Esophagus squamous epithelium (tissue), 5 donors: ENCODE measurements around the gene CPNE6. TPM values are rescaled to one million over a fixed set of nuclear protein-coding genes. Genes with fewer than 3 reads are reported as not detected.

Experiments used
- DNase-seq: peaks from one replicate; lab custom pipeline; 2025; lab: John Stamatoyannopoulos, UW
- H3K27ac ChIP-seq, 4 donors: fragments of 200-600 bp; sonication (generic); one replicate each; pipeline ENCODE4 v1.5.1; 2016 to 2019; ENCODE audit warnings: mild to moderate bottlenecking in 1 of 4
- H3K27me3 ChIP-seq, 4 donors: fragments of 200-600 bp; sonication (generic); 1 replicate in 3 of 4; 2 replicates in 1 of 4; pipeline versions ENCODE4 v1.5.1 to v1.6.0; 2017 to 2021; ENCODE audit warnings: antibody characterized with exemption in 1 of 4
- H3K36me3 ChIP-seq, 3 donors: fragments of 200-600 bp; sonication (generic); one replicate each; pipeline ENCODE4 v1.5.1; 2016 to 2019
- H3K4me1 ChIP-seq, 3 donors: fragments of 200-600 bp; sonication (generic); one replicate each; pipeline ENCODE4 v1.5.1; 2017 to 2019
- H3K4me3 ChIP-seq, 4 donors: fragments of 200-600 bp; sonication (generic); 1 replicate in 3 of 4; 2 replicates in 1 of 4; pipeline ENCODE4 v1.5.1; 2016 to 2019; ENCODE audit warnings: mild to moderate bottlenecking in 2 of 4, moderate library complexity in 1 of 4
- H3K9me3 ChIP-seq, 3 donors: fragments of 200-600 bp; sonication (generic); one replicate each; pipeline ENCODE4 v1.5.1; 2016 to 2019
- CTCF ChIP-seq, 6 experiments: fragments of 450-650 bp in 4 of 6; fragments of 200-600 bp in 2 of 6; sonication (generic) in 2 of 6; IDR thresholded peaks; one replicate each; pipeline ENCODE4 v1.5.1; 2016 to 2019; ENCODE audit warnings: antibody characterized with exemption in 6 of 6, mild to moderate bottlenecking in 4 of 6, moderate library complexity in 4 of 6
- POLR2A ChIP-seq, 4 donors: fragments of 450-650 bp; IDR thresholded peaks; one replicate each; pipeline ENCODE4 v1.6.1; 2017; ENCODE audit warnings: antibody characterized with exemption in 4 of 4, mild to moderate bottlenecking in 4 of 4, moderate library complexity in 3 of 4
- WGBS, 2 donors: methylation state at CpG; one replicate each; pipeline ENCODE4 v1.1.5; 2018; 5-methylcytosine and 5-hydroxymethylcytosine counted together
- intact Hi-C: fragments of 100-400 bp; cut with DNase I; formaldehyde crosslinking; loops from one replicate; pipeline ENCODE4 v1.15.0; 2022
- total RNA-seq, 4 donors: library from RNA; depleted of rRNA; stranded (reverse); fragments of >200 nt; gene quantifications; one replicate each; pipeline ENCODE4 v1.1.0, GENCODE V29; 2016
- donor health status: DM: yes; HTN: yes; CAD: no.

Gene CPNE6
- total RNA-seq, 4 donors from 2014 or later, result not detected

- H3K4me1 ChIP-seq, result peaks cover 11 to 14% (median 12%) of the 10 kb centered on the region in 3 donors
- no peak for DNase-seq
- no peaks in the 10 kb centered on the region for H3K27me3 ChIP-seq
- no peak overlapping the region for H3K27ac ChIP-seq
- 82 to 89% methylated on average over 5 of the region's 17 CpGs for WGBS, 2 donors
- H3K4me3 ChIP-seq, result no peak overlapping the region
- TF ChIP-seq CTCF (IDR thresholded peaks at IDR 0.05), result no peak
- no peak for TF ChIP-seq POLR2A (IDR thresholded peaks at IDR 0.05)
- intact Hi-C loops, result no loop called here
- H3K36me3 ChIP-seq, result peaks cover 0 to 60% (median 6%) of the 10 kb centered on the region in 3 donors
- no peaks in the 10 kb centered on the region for H3K9me3 ChIP-seq
These were observed 27.8 kb downstream of the CPNE6 start for GRCh38 chr14:24098927-24099813.

DNA sequence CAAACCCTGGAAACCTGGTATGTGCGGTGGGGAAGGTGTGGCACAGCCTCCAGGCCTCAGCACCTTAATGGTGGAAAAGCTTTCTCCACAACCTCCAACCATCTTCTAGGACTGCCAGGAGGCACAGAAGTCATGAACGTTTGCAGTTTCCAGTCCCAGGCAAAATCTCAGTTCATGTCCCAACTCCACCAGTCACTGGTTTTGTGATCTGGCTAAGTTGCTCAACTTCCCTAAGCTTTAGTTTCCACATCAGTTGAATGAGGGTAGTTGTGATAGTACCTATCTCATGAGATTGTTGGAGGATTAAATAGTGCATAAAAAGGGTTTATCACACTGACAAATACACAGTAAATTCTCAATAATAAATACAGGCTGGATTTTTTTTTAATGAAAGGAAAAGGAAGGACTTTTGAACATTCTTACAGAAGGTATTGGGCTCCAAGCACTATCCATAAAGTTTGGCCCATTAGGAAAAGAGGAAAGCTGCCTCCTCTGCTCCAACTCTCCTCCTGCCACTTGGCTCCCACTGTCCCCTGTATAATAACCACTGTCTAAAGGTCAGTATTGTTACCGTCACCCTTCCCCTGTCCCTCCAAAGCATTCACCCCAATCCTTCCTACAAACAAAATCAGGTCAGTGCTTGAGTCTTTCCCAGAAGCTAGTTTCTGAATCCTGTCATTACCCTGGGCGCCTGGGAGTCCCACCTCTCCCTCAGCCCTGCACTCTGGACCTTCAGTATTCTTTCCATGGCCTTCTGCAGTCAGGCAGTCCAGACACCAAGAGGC is 29.0 kb downstream of the CPNE6 start:
- TF ChIP-seq POLR2A (IDR thresholded peaks at IDR 0.05) (no peak), CTCF (IDR thresholded peaks at IDR 0.05) (no peak)
- Histone ChIP-seq H3K27me3 (no peaks in the 10 kb centered on the region), H3K4me3 (no peak overlapping the region), H3K36me3 (peaks cover 0 to 66% (median 6%) of the 10 kb centered on the region in 3 donors), H3K4me1 (peaks cover 4 to 5% (median 4%) of the 10 kb centered on the region in 3 donors), H3K27ac (no peak overlapping the region), H3K9me3 (no peaks in the 10 kb centered on the region)
- no peak for DNase-seq
- 67 to 92% methylated on average over 3 to 4 of the region's 4 CpGs for WGBS, 2 donors
- intact Hi-C loops, result loop anchor here (5.0 kb wide), 1 partner anchor 43 kb away; no protein-coding TSS in a partner anchor

GRCh38 chr14:24100982-24101494 is 29.7 kb downstream of the CPNE6 start:
- no peak for TF ChIP-seq CTCF (IDR thresholded peaks at IDR 0.05)
- TF ChIP-seq POLR2A (IDR thresholded peaks at IDR 0.05), result no peak
- no CpG with 5 or more reads among the region's 3 CpGs for WGBS, 2 donors
- Histone ChIP-seq H3K4me3 (no peak overlapping the region), H3K9me3 (no peaks in the 10 kb centered on the region), H3K27me3 (no peaks in the 10 kb centered on the region), H3K36me3 (peaks cover 0 to 66% (median 6%) of the 10 kb centered on the region in 3 donors), H3K4me1 (no peaks in the 10 kb centered on the region), H3K27ac (no peak overlapping the region)
- DNase-seq, result no peak
- intact Hi-C loops, result loop anchor here (5.0 kb wide), 1 partner anchor 44 kb away; no protein-coding TSS in a partner anchor

GRCh38 chr14:24102357-24103048 is 31.1 kb downstream of the CPNE6 start:
- no peak for DNase-seq
- intact Hi-C loops, result loop anchor here (5.0 kb wide), 1 partner anchor 45 kb away; no protein-coding TSS in a partner anchor
- Histone ChIP-seq H3K27ac (no peak overlapping the region), H3K4me1 (peaks cover 0 to 4% (median 0%) of the 10 kb centered on the region in 3 donors), H3K27me3 (no peaks in the 10 kb centered on the region), H3K4me3 (no peak overlapping the region), H3K9me3 (no peaks in the 10 kb centered on the region), H3K36me3 (peaks cover 0 to 66% (median 6%) of the 10 kb centered on the region in 3 donors)
- TF ChIP-seq CTCF (IDR thresholded peaks at IDR 0.05) (no peak), POLR2A (IDR thresholded peaks at IDR 0.05) (no peak)
- WGBS, 2 donors, result 90 to 96% methylated on average over 5 to 6 of the region's 7 CpGs
